GM18867 (cell line): ENCODE data around the gene RNF182.

Experiments used
- ATAC-seq: cut with Tn5 transposase; IDR thresholded peaks from one replicate; pipeline ENCODE4 v1.9.1; 2021; ENCODE audit warnings: mild to moderate bottlenecking, moderate library complexity; ENCODE audit not compliant: unreplicated experiment

RNF182 gene

GRCh38 chr6:14026831-14027539 is 102.2 kb downstream of the RNF182 start:
- no peak for ATAC-seq

GRCh38 chr6:14028631-14029030 is 103.9 kb downstream of the RNF182 start:
- no peak for ATAC-seq

GRCh38 chr6:14029605-14030004 is 104.9 kb downstream of the RNF182 start:
- no peak for ATAC-seq
